Natural killer cell (primary cell): ENCODE measurements around the gene VN1R2. TPM values are rescaled to one million over a fixed set of nuclear protein-coding genes. Genes with fewer than 3 reads are reported as not detected.

Experiments
- total RNA-seq, 4 donors: library from RNA; stranded (reverse); fragments of 120-200 nt in 1 of 4; gene quantifications; one replicate each; pipeline versions ENCODE4 v1.2.3 to v1.2.4, GENCODE V29; 2013 to 2022

The VN1R2 gene
- total RNA-seq, 3 donors from 2014 or later (not counting 1 experiment from before 2014, with no cell fraction given), result not detected

Other genes starting within 250 kb of the VN1R2 start
- not detected for gene ERVV-1, start 244.4 kb upstream of the VN1R2 start, total RNA-seq
- gene ERVV-2, start 213.6 kb upstream of the VN1R2 start, total RNA-seq, result not detected
- 10 to 100 TPM; 43.9 to 54.9 (median 54.7) TPM for gene ZNF160, start 154.9 kb upstream of the VN1R2 start, total RNA-seq
- gene ZNF415, start 125.4 kb upstream of the VN1R2 start, total RNA-seq, result 1 to 10 TPM; 1.3 to 3.1 (median 1.7) TPM
- gene ZNF347, start 99.2 kb upstream of the VN1R2 start, total RNA-seq, result 1 to 10 TPM; 5.8 to 10.0 (median 9.2) TPM
- gene ZNF665, start 64.9 kb upstream of the VN1R2 start, total RNA-seq, result 1 to 10 TPM; 3.4 to 5.3 (median 4.9) TPM
- 10 to 100 TPM; 16.4 to 19.8 (median 18.4) TPM for gene ZNF677, start 3.4 kb upstream of the VN1R2 start, total RNA-seq
- not detected for gene VN1R4, start 9.4 kb downstream of the VN1R2 start, total RNA-seq
- gene ZNF845, start 75.5 kb downstream of the VN1R2 start, total RNA-seq, result 10 to 100 TPM in 1 of 3 donors, 1 to 10 TPM in 2; 8.7 to 13.2 (median 9.0) TPM
- gene ZNF525, start 107.4 kb downstream of the VN1R2 start, total RNA-seq, result 10 to 100 TPM; 20.7 to 27.0 (median 21.8) TPM
- gene ZNF765, start 136.9 kb downstream of the VN1R2 start, total RNA-seq, result 10 to 100 TPM in 2 of 3 donors, 1 to 10 TPM in 1; 8.5 to 16.4 (median 11.8) TPM
- 1 to 10 TPM; 6.8 to 8.9 (median 8.5) TPM for gene ZNF761, start 173.7 kb downstream of the VN1R2 start, total RNA-seq
- gene ZNF813, start 209.4 kb downstream of the VN1R2 start, total RNA-seq, result 1 to 10 TPM; 2.5 to 5.0 (median 3.1) TPM